Measurements from ENCODE around the gene KCNIP1. TPM values are rescaled to one million over a fixed set of nuclear protein-coding genes. Genes with fewer than 3 reads are reported as not detected.

KCNIP1 gene
- total and polyA plus RNA-seq, 10 donors = 0.08 to 20.0 (median 9.4) TPM

DNA sequence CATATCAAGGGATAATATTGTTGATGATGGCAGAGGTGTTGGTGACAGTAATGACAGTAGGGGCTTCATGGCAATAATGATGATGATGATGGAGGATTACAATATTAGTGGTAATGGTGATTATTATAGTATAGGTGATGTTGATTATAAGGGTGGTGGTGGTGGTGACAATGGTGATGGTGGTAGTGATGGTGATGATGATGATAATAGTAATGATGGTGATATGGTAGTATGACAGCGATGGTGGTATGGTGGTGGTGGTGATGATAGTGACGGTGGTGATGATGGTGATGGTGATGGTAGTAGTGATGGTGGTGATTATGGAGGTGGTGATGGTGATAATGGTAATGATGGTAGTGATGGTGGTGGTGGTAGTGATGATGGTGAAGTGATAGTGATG is 13.6 kb downstream of the KCNIP1 start:
- DNase-seq = no peak
- no peaks in the 10 kb centered on the region for H3K36me3 ChIP-seq
- H3K4me1 ChIP-seq = peaks cover 0 to 1% (median 0%) of the 10 kb centered on the region in 6 donors
- no peak overlapping the region for H3K27ac ChIP-seq
- 92 to 98% (median 96%) methylated on average over 2 of the region's 2 CpGs for WGBS, 5 donors
- TF ChIP-seq POLR2A (IDR thresholded peaks at IDR 0.05) = no peak
- TF ChIP-seq, protein P1, sequence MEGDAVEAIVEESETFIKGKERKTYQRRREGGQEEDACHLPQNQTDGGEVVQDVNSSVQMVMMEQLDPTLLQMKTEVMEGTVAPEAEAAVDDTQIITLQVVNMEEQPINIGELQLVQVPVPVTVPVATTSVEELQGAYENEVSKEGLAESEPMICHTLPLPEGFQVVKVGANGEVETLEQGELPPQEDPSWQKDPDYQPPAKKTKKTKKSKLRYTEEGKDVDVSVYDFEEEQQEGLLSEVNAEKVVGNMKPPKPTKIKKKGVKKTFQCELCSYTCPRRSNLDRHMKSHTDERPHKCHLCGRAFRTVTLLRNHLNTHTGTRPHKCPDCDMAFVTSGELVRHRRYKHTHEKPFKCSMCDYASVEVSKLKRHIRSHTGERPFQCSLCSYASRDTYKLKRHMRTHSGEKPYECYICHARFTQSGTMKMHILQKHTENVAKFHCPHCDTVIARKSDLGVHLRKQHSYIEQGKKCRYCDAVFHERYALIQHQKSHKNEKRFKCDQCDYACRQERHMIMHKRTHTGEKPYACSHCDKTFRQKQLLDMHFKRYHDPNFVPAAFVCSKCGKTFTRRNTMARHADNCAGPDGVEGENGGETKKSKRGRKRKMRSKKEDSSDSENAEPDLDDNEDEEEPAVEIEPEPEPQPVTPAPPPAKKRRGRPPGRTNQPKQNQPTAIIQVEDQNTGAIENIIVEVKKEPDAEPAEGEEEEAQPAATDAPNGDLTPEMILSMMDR (IDR thresholded peaks at IDR 0.05 in 8 of 11, conservative IDR thresholded peaks at IDR 0.05 in 3 of 11) = no peak
- intact Hi-C loops (cut with DNase I; ENCODE audit: low total_unique reads) = no loop called here
- H3K9me3 ChIP-seq = no peaks in the 10 kb centered on the region
- H3K4me3 ChIP-seq = no peak overlapping the region
- H3K27me3 ChIP-seq (replicated peaks in 1 of 7) = no peaks in the 10 kb centered on the region

GRCh38 chr5:170518277-170518676 is 14.5 kb downstream of the KCNIP1 start:
- Histone ChIP-seq H3K27me3 (replicated peaks in 1 of 7) (peaks cover 0 to 5% (median 0%) of the 10 kb centered on the region in 7 donors), H3K36me3 (no peaks in the 10 kb centered on the region), H3K4me3 (no peak overlapping the region), H3K9me3 (no peaks in the 10 kb centered on the region), H3K27ac (no peak overlapping the region), H3K4me1 (peaks cover 0 to 3% (median 0%) of the 10 kb centered on the region in 6 donors)
- WGBS, 5 donors = 79 to 89% (median 85%) methylated on average over 5 of the region's 5 CpGs
- no peak for DNase-seq
- intact Hi-C loops (cut with DNase I; ENCODE audit: low total_unique reads) = no loop called here
- TF ChIP-seq POLR2AphosphoS5 (IDR thresholded peaks at IDR 0.05) (no peak), POLR2A (IDR thresholded peaks at IDR 0.05) (no peak)
- TF ChIP-seq, protein P1 (IDR thresholded peaks at IDR 0.05 in 8 of 11, conservative IDR thresholded peaks at IDR 0.05 in 3 of 11) = no peak

DNA sequence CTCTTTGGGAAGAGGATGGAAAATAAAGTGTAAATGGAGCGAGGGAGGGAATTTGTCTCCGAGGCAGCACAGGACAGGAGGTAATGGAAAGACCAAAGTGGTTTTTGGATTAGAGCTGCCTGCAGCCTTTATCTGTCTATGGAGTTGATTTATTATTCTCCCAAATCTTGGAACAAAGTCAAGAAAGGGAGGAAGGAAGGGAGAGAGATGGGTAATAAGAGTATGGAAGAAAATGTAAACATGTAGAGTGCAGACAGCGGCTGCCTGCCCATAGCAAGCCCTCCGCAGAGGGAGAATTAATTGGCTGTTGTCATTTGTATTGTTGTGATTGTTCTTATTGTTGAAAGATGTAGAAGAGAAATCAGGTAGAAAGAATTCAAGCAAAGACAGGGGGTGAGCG is 15.7 kb downstream of the KCNIP1 start:
- H3K4me3 ChIP-seq = no peak overlapping the region
- TF ChIP-seq POLR2A (IDR thresholded peaks at IDR 0.05) (no peak), POLR2AphosphoS5 (IDR thresholded peaks at IDR 0.05) (no peak)
- intact Hi-C loops (cut with DNase I; ENCODE audit: low total_unique reads) = no loop called here
- no peaks in the 10 kb centered on the region for H3K9me3 ChIP-seq
- H3K27me3 ChIP-seq (replicated peaks in 1 of 7) = peaks cover 0 to 11% (median 0%) of the 10 kb centered on the region in 7 donors
- peaks cover 0 to 3% (median 0%) of the 10 kb centered on the region in 6 donors for H3K4me1 ChIP-seq
- no peak for DNase-seq
- no peak overlapping the region for H3K27ac ChIP-seq
- H3K36me3 ChIP-seq = no peaks in the 10 kb centered on the region
- 70 to 82% (median 78%) methylated on average over 5 of the region's 5 CpGs for WGBS, 5 donors

DNA sequence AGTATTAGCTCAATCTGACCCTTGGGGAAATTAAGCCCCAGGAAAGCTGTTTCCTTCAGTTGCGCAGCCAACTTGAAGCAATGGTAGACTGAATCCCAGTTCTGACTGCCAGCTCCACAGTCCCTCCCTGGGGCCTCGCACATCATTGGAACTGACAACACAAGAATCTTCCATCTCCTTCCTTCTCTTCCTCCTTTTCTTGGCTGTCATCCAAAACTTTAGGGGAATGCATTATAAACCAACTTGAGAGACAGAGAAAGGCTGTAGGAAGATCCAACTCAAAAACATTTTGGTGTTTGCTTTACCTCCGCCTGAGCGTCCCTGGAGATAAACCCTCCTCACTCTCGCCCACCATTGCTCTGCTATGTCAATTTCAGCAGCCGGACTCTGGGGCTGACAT is 16.6 kb downstream of the KCNIP1 start:
- WGBS, 5 donors = 67 to 78% (median 72%) methylated on average over 6 of the region's 6 CpGs
- Histone ChIP-seq H3K4me3 (no peak overlapping the region), H3K4me1 (peaks cover 0 to 3% (median 0%) of the 10 kb centered on the region in 6 donors), H3K27ac (no peak overlapping the region), H3K36me3 (no peaks in the 10 kb centered on the region), H3K9me3 (no peaks in the 10 kb centered on the region), H3K27me3 (replicated peaks in 1 of 7) (peaks cover 0 to 11% (median 0%) of the 10 kb centered on the region in 7 donors)
- no peak for DNase-seq
- intact Hi-C loops (cut with DNase I; ENCODE audit: low total_unique reads) = no loop called here
- TF ChIP-seq, protein P1 (IDR thresholded peaks at IDR 0.05 in 8 of 11, conservative IDR thresholded peaks at IDR 0.05 in 3 of 11) = no peak
- TF ChIP-seq POLR2AphosphoS5 (IDR thresholded peaks at IDR 0.05) (no peak), POLR2A (IDR thresholded peaks at IDR 0.05) (no peak)
